Kidney epithelial cell (primary cell): ENCODE measurements around the gene DRAP1. TPM values are rescaled to one million over a fixed set of nuclear protein-coding genes. Genes with fewer than 3 reads are reported as not detected.

Experiments used
- DNase-seq: peaks from one replicate; pipeline ENCODE4 v3.0.0-alpha.2; 2010; ENCODE audit warnings: low read depth
- H3K27me3 ChIP-seq: 2 replicates; pipeline ENCODE4 v1.6.0; 2011; ENCODE audit warnings: low read length; ENCODE audit not compliant: control insufficient read depth, insufficient read depth
- H3K36me3 ChIP-seq: 2 replicates; pipeline ENCODE4 v1.5.1; 2011; ENCODE audit warnings: low read length; ENCODE audit not compliant: control insufficient read depth, insufficient read depth
- H3K4me3 ChIP-seq: 2 replicates; pipeline ENCODE4 v1.5.1; 2011; ENCODE audit warnings: low read depth, mild to moderate bottlenecking, control low read depth, low read length
- total RNA-seq: library from RNA; depleted of rRNA; stranded (reverse); fragments of >200 nt; gene quantifications from 2 replicates; pipeline ENCODE4 v1.2.3, GENCODE V29; 2015
- TF ChIP-seq, protein P1 (sequence below): IDR thresholded peaks from 2 replicates; pipeline ENCODE4 v1.5.1; 2011; ENCODE audit warnings: mild to moderate bottlenecking, moderate library complexity, low read length, control low read depth, inconsistent platforms; ENCODE audit not compliant: insufficient read depth, poor library complexity, severe bottlenecking

Gene DRAP1
- total RNA-seq: 106 and 141 TPM in 2 replicates

DNA sequence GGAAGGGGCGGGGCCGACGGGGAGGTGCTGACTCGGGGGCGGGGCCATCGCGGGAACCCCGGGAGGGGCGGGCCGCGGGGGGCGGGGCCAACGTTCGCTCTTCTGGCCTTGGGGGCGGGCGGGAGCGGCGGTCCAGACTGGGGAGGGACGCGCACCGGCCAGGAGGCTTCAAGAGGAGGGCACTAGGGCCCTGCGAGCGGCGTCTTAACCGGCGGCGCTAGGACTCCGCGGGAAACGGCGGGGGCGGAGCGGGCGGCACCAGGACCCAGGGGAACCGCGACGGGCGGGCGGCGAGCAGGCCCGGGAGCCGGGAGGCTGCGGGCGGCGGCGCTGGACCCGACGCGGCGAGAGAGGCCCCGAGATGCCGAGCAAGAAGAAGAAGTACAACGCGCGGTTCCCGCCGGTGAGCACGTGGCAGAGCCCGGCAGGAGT lies at the start of gene DRAP1:
DRAP1 (plus strand) TSS at position 286 of the 432 bp plus-strand sequence; CDS start at position 362, 76 bp downstream.
- H3K36me3 ChIP-seq: no peaks in the 10 kb centered on the region

GRCh38 chr11:65869643-65870306 lies 49.5 kb upstream of the DRAP1 start:
- Histone ChIP-seq H3K36me3 (peaks cover 6% of the 10 kb centered on the region), H3K27me3 (no peaks in the 10 kb centered on the region), H3K4me3 (no peak overlapping the region)
- TF ChIP-seq, protein P1, sequence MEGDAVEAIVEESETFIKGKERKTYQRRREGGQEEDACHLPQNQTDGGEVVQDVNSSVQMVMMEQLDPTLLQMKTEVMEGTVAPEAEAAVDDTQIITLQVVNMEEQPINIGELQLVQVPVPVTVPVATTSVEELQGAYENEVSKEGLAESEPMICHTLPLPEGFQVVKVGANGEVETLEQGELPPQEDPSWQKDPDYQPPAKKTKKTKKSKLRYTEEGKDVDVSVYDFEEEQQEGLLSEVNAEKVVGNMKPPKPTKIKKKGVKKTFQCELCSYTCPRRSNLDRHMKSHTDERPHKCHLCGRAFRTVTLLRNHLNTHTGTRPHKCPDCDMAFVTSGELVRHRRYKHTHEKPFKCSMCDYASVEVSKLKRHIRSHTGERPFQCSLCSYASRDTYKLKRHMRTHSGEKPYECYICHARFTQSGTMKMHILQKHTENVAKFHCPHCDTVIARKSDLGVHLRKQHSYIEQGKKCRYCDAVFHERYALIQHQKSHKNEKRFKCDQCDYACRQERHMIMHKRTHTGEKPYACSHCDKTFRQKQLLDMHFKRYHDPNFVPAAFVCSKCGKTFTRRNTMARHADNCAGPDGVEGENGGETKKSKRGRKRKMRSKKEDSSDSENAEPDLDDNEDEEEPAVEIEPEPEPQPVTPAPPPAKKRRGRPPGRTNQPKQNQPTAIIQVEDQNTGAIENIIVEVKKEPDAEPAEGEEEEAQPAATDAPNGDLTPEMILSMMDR: no peak
- DNase-seq: no peak

More for the DNA sequence above, at the start of gene DRAP1:
- DNase-seq: peak; percentile 84
- Histone ChIP-seq H3K27me3 (no peaks in the 10 kb centered on the region), H3K4me3 (peak within 1 kb of the TSS; percentile 88)
- TF ChIP-seq, protein P1: no peak

- Histone ChIP-seq H3K36me3 (peaks cover 6% of the 10 kb centered on the region), H3K27me3 (no peaks in the 10 kb centered on the region), H3K4me3 (no peak overlapping the region)
- TF ChIP-seq, protein P1: no peak
- DNase-seq: no peak
These were observed 48.9 kb upstream of the DRAP1 start for GRCh38 chr11:65870307-65870658.

- Histone ChIP-seq H3K4me3 (no peak overlapping the region), H3K27me3 (no peaks in the 10 kb centered on the region), H3K36me3 (peaks cover 5% of the 10 kb centered on the region)
- TF ChIP-seq, protein P1: no peak
- DNase-seq: no peak
These were observed 48.2 kb upstream of the DRAP1 start for GRCh38 chr11:65870706-65871681.

GRCh38 chr11:65871811-65872548 lies 47.2 kb upstream of the DRAP1 start:
- TF ChIP-seq, protein P1: peak; percentile 35
- H3K36me3 ChIP-seq: peaks cover 4% of the 10 kb centered on the region
- H3K27me3 ChIP-seq: no peaks in the 10 kb centered on the region
- peak overlapping the region; percentile 72 for H3K4me3 ChIP-seq
- no peak for DNase-seq
